GM12878 (cell line): ENCODE measurements around the gene SLX9.

Experiments used
- FOXM1 ChIP-seq: IDR thresholded peaks from 2 replicates; pipeline ENCODE4 v1.6.1; 2012; ENCODE audit warnings: low read depth, mild to moderate bottlenecking, inconsistent platforms, low read length, moderate library complexity
- SIX5 ChIP-seq: IDR thresholded peaks from 2 replicates; pipeline ENCODE4 v1.6.1; 2011; ENCODE audit warnings: mild to moderate bottlenecking, low read depth, low read length, moderate library complexity; ENCODE audit not compliant: severe bottlenecking

DNA sequence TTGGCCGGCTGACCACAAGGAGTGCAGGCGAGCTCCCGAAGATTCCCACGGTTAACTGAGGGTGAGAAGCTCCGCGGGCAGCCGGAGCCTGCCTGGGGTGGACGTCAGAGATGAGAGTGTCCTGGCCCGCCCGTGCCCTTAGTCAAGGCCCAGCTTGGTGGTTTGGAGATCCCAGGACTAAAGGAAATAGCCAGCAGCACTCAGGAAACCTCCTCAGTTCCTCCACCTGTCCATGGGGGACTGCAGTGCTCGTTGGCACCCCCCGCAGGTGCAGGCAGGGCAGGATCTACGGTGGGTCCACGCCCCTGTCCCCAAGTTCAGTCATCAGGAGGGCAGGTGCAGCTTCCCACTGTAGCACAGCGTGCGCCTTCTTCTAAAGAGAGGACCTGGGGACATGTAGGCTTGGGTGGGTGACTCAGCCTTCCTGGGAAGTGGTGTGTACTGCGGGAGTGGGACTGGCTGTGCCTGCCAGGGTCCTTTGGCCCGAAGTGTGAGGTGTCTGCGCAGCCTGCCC, 32.5 kb downstream of the SLX9 start:
- TF ChIP-seq SIX5, result no peak
- no peak for TF ChIP-seq FOXM1
